GM21576 (cell line): Measurements from ENCODE around the gene PYHIN1.

Source experiments
- ATAC-seq: cut with Tn5 transposase; IDR thresholded peaks from one replicate; pipeline ENCODE4 v1.9.1; 2021; ENCODE audit warnings: mild to moderate bottlenecking, moderate library complexity; ENCODE audit not compliant: unreplicated experiment

Gene PYHIN1

GRCh38 chr1:158931055-158931737 is at the start of gene PYHIN1:
TSS of gene PYHIN1 (plus strand) at chr1:158931552. CDS start at chr1:158936911, 5,359 bp downstream.
- no peak for ATAC-seq

DNA sequence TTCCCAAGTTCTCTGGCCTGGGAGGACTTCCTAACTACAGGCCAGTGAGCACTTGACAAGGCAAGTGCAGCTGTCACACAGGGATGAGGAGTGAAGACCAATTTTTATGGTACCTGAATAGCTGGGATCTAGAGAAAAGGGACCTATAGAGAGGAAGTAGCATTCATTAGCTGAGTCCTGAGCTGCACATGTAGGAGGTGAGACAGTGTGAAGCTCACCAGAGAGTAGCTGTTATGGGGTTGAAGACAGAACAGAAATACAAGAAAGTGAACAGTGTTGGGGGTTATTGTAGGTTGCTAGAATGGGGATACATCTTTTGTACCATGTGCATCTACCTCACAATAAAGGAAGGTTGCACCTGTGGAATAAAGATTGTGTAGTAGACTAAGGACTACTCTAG is 37.7 kb upstream of the PYHIN1 start:
- no peak for ATAC-seq

DNA sequence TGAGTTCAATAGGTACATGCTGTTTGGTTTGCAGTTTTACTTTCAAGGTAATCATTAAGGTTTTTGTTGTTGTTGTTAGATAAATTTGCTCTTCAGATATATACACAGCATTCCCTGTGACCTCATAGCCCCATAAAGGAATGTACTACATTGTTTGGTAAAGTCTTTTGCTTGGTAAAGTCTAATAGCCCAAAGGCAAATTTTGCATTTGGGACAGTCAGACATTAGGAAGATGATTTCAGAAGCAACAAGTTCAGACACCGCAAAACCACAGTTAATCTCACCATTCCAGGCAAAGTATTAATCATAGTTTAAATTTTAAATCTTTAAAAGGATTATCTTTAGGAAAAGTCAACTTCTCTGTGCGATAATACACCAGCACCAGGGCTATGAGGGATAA is 32.6 kb upstream of the PYHIN1 start:
- ATAC-seq = no peak

DNA sequence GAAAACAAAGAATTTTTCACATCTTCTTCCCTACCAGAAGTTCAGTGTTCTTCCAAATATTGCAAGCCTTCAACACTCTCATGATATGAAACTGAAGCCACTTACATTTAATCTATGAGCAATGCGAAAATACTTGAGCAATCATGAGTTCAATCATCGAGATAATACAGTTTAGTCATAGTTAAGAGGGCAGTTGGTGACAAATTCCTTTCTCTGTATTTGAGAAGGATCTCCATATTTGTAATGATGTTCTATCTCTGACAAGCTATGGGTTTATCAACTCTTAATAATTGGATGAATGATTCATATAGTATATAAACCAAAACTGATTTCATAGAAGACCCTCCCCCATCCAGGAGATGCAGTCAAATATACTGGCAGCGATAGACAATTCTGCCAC is 29.7 kb upstream of the PYHIN1 start:
- no peak for ATAC-seq

- no peak for ATAC-seq
These were observed 15.3 kb upstream of the PYHIN1 start for GRCh38 chr1:158916085-158916484.

DNA sequence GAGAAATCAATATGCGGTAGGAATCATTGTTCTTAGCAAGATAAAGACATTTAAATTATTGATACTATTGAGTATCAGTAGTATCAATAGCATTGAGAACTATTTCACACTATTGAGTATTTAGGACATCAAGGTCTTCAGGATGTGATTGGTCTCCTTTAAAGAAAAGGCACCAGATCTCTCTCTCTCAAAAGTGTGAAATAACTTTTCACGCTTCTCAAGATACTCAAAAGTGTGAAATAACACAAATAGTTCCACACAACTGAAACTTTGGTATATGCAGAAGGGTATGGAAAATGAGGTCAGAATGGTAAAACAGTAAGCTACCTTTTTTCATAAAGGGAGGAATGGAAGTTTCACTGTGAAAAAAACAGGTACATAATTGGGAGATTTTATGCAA is 6.7 kb upstream of the PYHIN1 start:
- ATAC-seq = no peak

GRCh38 chr1:158930504-158930903 is 848 bp upstream of the PYHIN1 start:
- ATAC-seq = no peak

- ATAC-seq = no peak
These were observed 819 bp downstream of the PYHIN1 start for GRCh38 chr1:158932171-158932570.

DNA sequence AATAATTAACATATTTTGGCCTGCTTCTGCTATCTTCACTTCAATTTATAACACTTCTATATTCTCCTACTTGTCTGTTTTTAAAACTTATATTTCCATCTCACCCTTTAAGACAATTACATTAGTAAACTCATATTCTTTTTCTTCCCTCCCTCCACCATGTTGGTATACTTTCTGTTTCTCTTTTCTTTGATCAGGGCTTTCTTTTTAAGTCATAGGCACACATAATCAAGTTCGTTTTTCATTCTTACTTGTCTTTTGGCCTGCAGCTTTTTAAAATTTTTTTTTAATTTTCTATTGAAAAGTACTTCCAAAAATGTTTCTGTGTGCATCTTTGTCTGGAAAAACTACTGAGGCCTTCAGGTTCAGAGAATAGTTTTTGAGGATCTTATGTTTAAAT is 2.3 kb downstream of the PYHIN1 start:
- no peak for ATAC-seq

DNA sequence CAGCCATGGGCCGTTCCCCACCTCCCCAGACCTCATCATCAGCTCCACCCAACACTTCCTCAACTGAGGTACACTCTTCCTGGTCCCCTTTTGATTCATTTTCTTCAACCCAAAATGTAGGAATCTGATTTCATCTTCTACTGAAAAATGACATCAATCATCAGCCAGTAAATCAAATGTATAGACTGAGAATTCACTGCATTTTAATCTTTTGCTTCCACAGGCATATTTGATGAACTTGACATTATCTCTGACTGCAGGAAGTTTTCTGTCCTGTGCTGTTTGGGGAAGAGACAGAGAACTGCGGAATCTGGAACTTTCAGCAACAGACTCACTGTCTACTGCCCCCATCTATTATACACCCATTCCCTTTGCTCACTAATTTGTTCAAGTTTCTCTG is 7.8 kb downstream of the PYHIN1 start:
- ATAC-seq = no peak

DNA sequence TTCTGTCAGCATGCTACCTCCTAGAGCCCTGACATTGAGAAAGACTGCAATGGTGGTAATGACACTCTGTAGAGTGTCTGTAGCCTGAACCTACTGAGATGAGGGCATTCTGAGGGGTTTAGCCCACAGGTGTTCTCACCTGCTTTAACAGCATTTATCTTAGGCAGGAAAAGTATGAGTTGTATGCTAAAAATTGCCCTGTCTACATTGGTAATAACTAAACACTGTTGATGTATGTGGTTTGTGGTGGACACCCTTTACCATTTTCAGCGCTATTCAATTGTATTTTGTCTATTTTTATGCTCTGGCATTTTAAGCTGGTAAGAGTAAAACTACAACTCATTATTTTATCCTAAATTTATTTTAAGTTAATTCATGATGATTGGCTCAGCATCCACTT is 10.0 kb downstream of the PYHIN1 start:
- ATAC-seq = no peak

DNA sequence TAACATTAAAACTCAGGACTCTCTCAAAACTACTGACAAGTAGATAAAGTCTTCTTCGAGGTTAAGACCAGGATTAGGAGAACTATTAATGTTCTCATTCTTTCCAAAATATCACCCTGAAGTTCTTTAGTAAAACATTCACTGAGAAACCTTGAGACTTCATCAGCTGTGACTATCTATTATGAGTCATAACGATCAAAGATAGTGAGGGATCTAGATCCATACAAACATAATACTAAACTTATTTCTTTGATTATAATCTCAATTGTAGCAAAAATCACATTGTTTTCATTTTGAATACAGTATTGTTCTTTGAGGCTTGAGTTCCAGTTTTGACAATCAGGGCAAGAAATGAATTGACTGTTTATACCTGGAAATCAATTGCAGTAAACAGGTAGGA is 11.1 kb downstream of the PYHIN1 start:
- ATAC-seq = no peak

GRCh38 chr1:158943059-158943458 is 11.7 kb downstream of the PYHIN1 start:
- no peak for ATAC-seq

- no peak for ATAC-seq
These were observed 13.7 kb downstream of the PYHIN1 start for GRCh38 chr1:158945061-158945460.

GRCh38 chr1:158946785-158947184 is 15.4 kb downstream of the PYHIN1 start:
- ATAC-seq = no peak

GRCh38 chr1:158951956-158952355 is 20.6 kb downstream of the PYHIN1 start:
- peak; percentile 78 for ATAC-seq

- peak; percentile 69 for ATAC-seq
These were observed 21.1 kb downstream of the PYHIN1 start for GRCh38 chr1:158952416-158952815.

DNA sequence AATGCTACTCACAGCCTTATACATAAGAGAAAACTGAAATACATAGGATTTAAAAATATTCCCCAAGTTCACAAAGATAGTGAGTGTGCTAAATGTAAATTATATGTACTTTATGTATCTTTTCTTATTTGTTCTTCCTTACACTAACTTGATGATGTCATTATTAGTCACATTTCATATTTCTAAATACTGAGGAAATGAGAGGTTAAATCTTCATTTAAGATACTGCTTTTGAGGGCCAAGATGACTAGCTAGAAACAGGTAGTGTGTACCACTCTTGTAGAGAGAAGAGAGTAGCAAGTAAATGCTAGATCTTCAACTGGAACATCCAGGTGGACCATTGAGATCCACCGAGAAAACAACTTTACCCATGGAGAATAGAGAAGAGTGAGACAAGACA is 29.8 kb downstream of the PYHIN1 start:
- no peak for ATAC-seq

GRCh38 chr1:158962983-158963382 is 31.6 kb downstream of the PYHIN1 start:
- no peak for ATAC-seq

- ATAC-seq = no peak
These were observed 37.8 kb downstream of the PYHIN1 start for GRCh38 chr1:158969166-158969565.

DNA sequence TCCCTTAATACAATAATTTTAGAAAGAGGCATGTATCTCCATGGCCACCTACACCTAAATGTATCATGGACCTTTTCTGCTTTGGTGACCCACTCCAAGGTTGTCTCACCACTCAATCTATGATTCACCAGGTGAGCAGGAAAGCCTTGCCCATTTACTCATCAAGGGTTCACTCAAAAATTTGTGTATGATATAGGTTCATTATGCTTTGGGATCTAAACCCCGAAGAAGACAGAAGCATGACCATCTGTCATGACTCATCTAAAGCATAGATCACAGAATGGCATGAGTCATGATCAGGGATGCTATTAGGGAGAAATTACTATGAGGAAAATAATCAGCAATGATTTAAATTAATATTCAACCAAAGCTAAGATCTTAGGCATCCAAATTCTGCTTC is 38.5 kb downstream of the PYHIN1 start:
- ATAC-seq = no peak

DNA sequence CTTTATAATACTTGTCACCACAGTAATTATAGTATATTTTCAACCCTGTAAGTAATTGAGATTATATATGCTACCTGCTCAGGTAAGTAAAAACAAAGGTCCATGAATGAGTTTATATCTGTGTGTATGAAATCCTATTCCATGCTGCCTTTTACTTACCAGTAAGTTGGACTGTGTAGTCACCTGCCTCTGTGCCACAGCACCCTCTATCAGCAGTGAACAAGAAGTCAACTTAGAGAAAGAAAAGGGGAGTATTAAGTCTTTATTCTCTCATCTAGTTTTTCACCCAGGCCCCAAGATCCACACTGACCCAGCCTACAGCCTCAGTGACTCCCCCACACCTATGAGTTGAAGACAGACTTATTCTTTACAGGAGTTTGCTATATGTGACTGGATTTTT is 41.5 kb downstream of the PYHIN1 start:
- no peak for ATAC-seq

GRCh38 chr1:158976219-158976618 is 44.9 kb downstream of the PYHIN1 start:
- no peak for ATAC-seq
